NCI-H128 (cell line): ENCODE data around the gene PCCA.
"Not testable (repeated sequence)": the region's sequence is repeated elsewhere in the genome, so short reads cannot be mapped to it uniquely, and the experiment has no call there.

Experiments used
- DNase-seq: peaks from one replicate; lab custom pipeline; 2025; ENCODE audit not compliant: unreplicated experiment; lab: John Stamatoyannopoulos, UW

The PCCA gene

GRCh38 chr13:100097821-100098220 is 8.9 kb downstream of the PCCA start:
- DNase-seq: no peak

GRCh38 chr13:100098445-100099116 is 9.7 kb downstream of the PCCA start:
- no peak for DNase-seq

GRCh38 chr13:100099117-100099445 is 10.2 kb downstream of the PCCA start:
- DNase-seq: not testable (repeated sequence)

- no peak for DNase-seq
Measured at GRCh38 chr13:100100115-100100879, 11.4 kb downstream of the PCCA start.

- DNase-seq: no peak
Measured at GRCh38 chr13:100102042-100102441, 13.1 kb downstream of the PCCA start.

- DNase-seq: no peak
Measured at GRCh38 chr13:100106005-100106404, 17.1 kb downstream of the PCCA start.

GRCh38 chr13:100106705-100107104 is 17.8 kb downstream of the PCCA start:
- DNase-seq: no peak

GRCh38 chr13:100108913-100109507 is 20.1 kb downstream of the PCCA start:
- DNase-seq: no peak

GRCh38 chr13:100110269-100110668 is 21.4 kb downstream of the PCCA start:
- DNase-seq: no peak

GRCh38 chr13:100112186-100112838 is 23.4 kb downstream of the PCCA start:
- no peak for DNase-seq

- DNase-seq: no peak
Measured at GRCh38 chr13:100115693-100116254, 26.9 kb downstream of the PCCA start.

GRCh38 chr13:100124265-100124664 is 35.4 kb downstream of the PCCA start:
- no peak for DNase-seq

GRCh38 chr13:100125946-100126345 is 37.1 kb downstream of the PCCA start:
- no peak for DNase-seq

GRCh38 chr13:100128373-100128772 is 39.5 kb downstream of the PCCA start:
- DNase-seq: no peak

- no peak for DNase-seq
Measured at GRCh38 chr13:100128838-100129237, 39.9 kb downstream of the PCCA start.

- no peak for DNase-seq
Measured at GRCh38 chr13:100129605-100130004, 40.7 kb downstream of the PCCA start.

GRCh38 chr13:100130092-100130491 is 41.2 kb downstream of the PCCA start:
- no peak for DNase-seq

- DNase-seq: no peak
Measured at GRCh38 chr13:100130930-100131511, 42.1 kb downstream of the PCCA start.

- DNase-seq: no peak
Measured at GRCh38 chr13:100131863-100132574, 43.1 kb downstream of the PCCA start.

GRCh38 chr13:100138859-100139491 is 50.1 kb downstream of the PCCA start:
- no peak for DNase-seq
